OCI-LY7 (cell line): Measurements from ENCODE around the gene FUT8. TPM values are rescaled to one million over a fixed set of nuclear protein-coding genes. Genes with fewer than 3 reads are reported as not detected.

Experiments
- BruUV-seq: library from RNA; stranded (reverse); fragments of 400-500 nt; replicated peaks from 2 replicates; lab custom pipeline; 2021; lab: Mats Ljungman, UMichigan
- CTCF ChIA-PET: fragments of 300-600 bp; sonication (Branson Sonifier 250); formaldehyde crosslinking; loops from one replicate; lab custom pipeline; 2022; ENCODE audit warnings: antibody characterized with exemption; ENCODE audit not compliant: unreplicated experiment; lab: Charles Lee
- POLR2A ChIA-PET: fragments of 300-600 bp; sonication (Branson Sonifier 250); formaldehyde crosslinking; loops from one replicate; lab custom pipeline; 2022; ENCODE audit warnings: antibody characterized with exemption; lab: Charles Lee
- DNase-seq: peaks from one replicate; pipeline ENCODE4 v3.0.0-alpha.2; 2015; ENCODE audit warnings: low spot score
- H2AFZ ChIP-seq: fragments of 200-600 bp; sonication (generic), shearing (Covaris generic); 2 replicates; pipeline ENCODE4 v1.6.1; 2014; ENCODE audit warnings: mild to moderate bottlenecking, antibody characterized with exemption, low read length, moderate library complexity
- H3K27ac ChIP-seq: fragments of 200-600 bp; sonication (generic); 2 replicates; pipeline ENCODE4 v1.5.1; 2014; ENCODE audit warnings: mixed run types, low read depth, mild to moderate bottlenecking, moderate library complexity, low read length, inconsistent platforms; ENCODE audit not compliant: poor library complexity, severe bottlenecking
- H3K36me3 ChIP-seq: fragments of 200-600 bp; sonication (generic); 2 replicates; pipeline ENCODE4 v1.6.1; 2014; ENCODE audit warnings: mild to moderate bottlenecking, antibody characterized with exemption, low read length, moderate library complexity, mixed read lengths; ENCODE audit not compliant: insufficient read depth
- H3K4me1 ChIP-seq: fragments of 200-600 bp; sonication (generic); 2 replicates; pipeline ENCODE4 v1.5.1; 2014; ENCODE audit warnings: mild to moderate bottlenecking, low read length; ENCODE audit not compliant: insufficient read depth, poor library complexity, severe bottlenecking
- H3K4me2 ChIP-seq: fragments of 200-600 bp; sonication (generic); 2 replicates; pipeline ENCODE4 v1.6.1; 2014; ENCODE audit warnings: mild to moderate bottlenecking, low read length
- H3K4me3 ChIP-seq: fragments of 200-600 bp; sonication (generic); 2 replicates; pipeline ENCODE4 v1.5.1; 2014; ENCODE audit warnings: mild to moderate bottlenecking, low read depth, low read length; ENCODE audit not compliant: poor library complexity, severe bottlenecking
- H3K79me2 ChIP-seq: fragments of 200-600 bp; sonication (generic); 2 replicates; pipeline ENCODE4 v1.6.1; 2016; ENCODE audit warnings: low read depth, mild to moderate bottlenecking, low read length, moderate library complexity, mixed read lengths; ENCODE audit not compliant: insufficient read depth
- H3K9me2 ChIP-seq: fragments of 200-600 bp; sonication (generic); 2 replicates; pipeline ENCODE4 v1.6.1; 2016; ENCODE audit warnings: mild to moderate bottlenecking, low read length, mixed read lengths; ENCODE audit not compliant: insufficient read depth
- H3K9me3 ChIP-seq: fragments of 200-600 bp; sonication (generic); 2 replicates; pipeline ENCODE4 v1.6.1; 2014; ENCODE audit warnings: mild to moderate bottlenecking, mixed run types, low read length, mixed read lengths
- H4K20me1 ChIP-seq: fragments of 200-600 bp; sonication (generic); 2 replicates; pipeline ENCODE4 v1.6.1; 2014; ENCODE audit warnings: mild to moderate bottlenecking, antibody characterized with exemption, low read length, moderate library complexity, mixed read lengths; ENCODE audit not compliant: insufficient read depth
- CTCF ChIP-seq: fragments of 200-600 bp; sonication (generic); conservative IDR thresholded peaks from 2 replicates; pipeline ENCODE4 v1.5.1; 2014; ENCODE audit warnings: mild to moderate bottlenecking, antibody characterized with exemption, low read length, moderate library complexity, mixed read lengths
- EZH2phosphoT487 ChIP-seq: fragments of 200-600 bp; sonication (generic); IDR thresholded peaks from 2 replicates; pipeline ENCODE4 v1.6.1; 2018; ENCODE audit warnings: low read depth, borderline replicate concordance, mild to moderate bottlenecking, mixed run types, antibody characterized with exemption, low read length, moderate library complexity, mixed read lengths
- intact Hi-C: fragments of 100-400 bp; cut with micrococcal nuclease; formaldehyde crosslinking; loops from one replicate; pipeline ENCODE4 v1.10.0; 2022; ENCODE audit not compliant: unreplicated experiment
- total RNA-seq, 2 experiments: library from RNA; depleted of rRNA in 1 of 2; stranded (reverse); fragments of >200 nt in 1 of 2; shearing (Covaris generic) in 1 of 2; gene quantifications; 2 replicates each; pipeline ENCODE4 v1.2.3, GENCODE V29; 2014 to 2022

Gene FUT8
- total RNA-seq, 2 experiments from 2014 or later = 90.3 to 174 TPM

- Histone ChIP-seq H3K4me3 (no peak overlapping the region), H3K79me2 (no peaks in the 10 kb centered on the region), H3K9me2 (no peaks in the 10 kb centered on the region), H3K4me1 (no peaks in the 10 kb centered on the region), H3K36me3 (peaks cover 40% of the 10 kb centered on the region), H3K4me2 (no peak overlapping the region), H4K20me1 (no peaks in the 10 kb centered on the region), H3K9me3 (peaks cover 7% of the 10 kb centered on the region; the same call in 1 of the 2 replicates), H2AFZ (no peak overlapping the region), H3K27ac (no peak overlapping the region)
- no peak for DNase-seq
- POLR2A ChIA-PET = interaction anchor here (1.0 kb wide), 1 partner anchor 33 kb away, joined by 3 read pairs; no protein-coding TSS in a partner anchor
- CTCF ChIA-PET = no interaction called here
- BruUV-seq = no TSS peak
- intact Hi-C loops = no loop called here
- TF ChIP-seq CTCF (no peak), EZH2phosphoT487 (no peak)
Measured at GRCh38 chr14:65656554-65656953, 244.0 kb downstream of the FUT8 start.

- TF ChIP-seq CTCF (no peak), EZH2phosphoT487 (no peak)
- DNase-seq = no peak
- H4K20me1 ChIP-seq = no peaks in the 10 kb centered on the region
- ChIA-PET POLR2A (interaction anchor here (0.7 to 1.3 kb wide), 3 partner anchors 9 to 209 kb away, joined by 3 read pairs; no protein-coding TSS in a partner anchor), CTCF (interaction anchor here (0.6 kb wide), 1 partner anchor 11 kb away, joined by 3 read pairs; no protein-coding TSS in a partner anchor)
- BruUV-seq = no TSS peak
- no peaks in the 10 kb centered on the region for H3K9me2 ChIP-seq
- H2AFZ ChIP-seq = no peak overlapping the region
- intact Hi-C loops = no loop called here
- peaks cover 7% of the 10 kb centered on the region; the same call in 1 of the 2 replicates for H3K9me3 ChIP-seq
- H3K79me2 ChIP-seq = no peaks in the 10 kb centered on the region; the same call in 1 of the 2 replicates
- peaks cover 28% of the 10 kb centered on the region for H3K36me3 ChIP-seq
- peaks cover 2% of the 10 kb centered on the region for H3K4me1 ChIP-seq
- no peak overlapping the region for H3K4me2 ChIP-seq
- no peak overlapping the region for H3K27ac ChIP-seq
- no peak overlapping the region for H3K4me3 ChIP-seq
Measured at GRCh38 chr14:65658202-65658601, 245.7 kb downstream of the FUT8 start.

GRCh38 chr14:65661865-65662264 lies 249.3 kb downstream of the FUT8 start:
- Histone ChIP-seq H3K79me2 (no peaks in the 10 kb centered on the region; the same call in 1 of the 2 replicates), H3K4me2 (no peak overlapping the region), H3K4me3 (no peak overlapping the region), H3K9me2 (no peaks in the 10 kb centered on the region), H3K9me3 (no peaks in the 10 kb centered on the region), H3K4me1 (peaks cover 19% of the 10 kb centered on the region), H3K27ac (no peak overlapping the region), H3K36me3 (peaks cover 39% of the 10 kb centered on the region), H4K20me1 (no peaks in the 10 kb centered on the region), H2AFZ (no peak overlapping the region)
- POLR2A ChIA-PET = interaction anchor here (1.1 to 1.6 kb wide), 3 partner anchors 10 to 247 kb away, joined by 3 to 7 read pairs (median 4); no protein-coding TSS in a partner anchor
- DNase-seq = no peak
- no peak for TF ChIP-seq CTCF
- no peak for TF ChIP-seq EZH2phosphoT487
- CTCF ChIA-PET = no interaction called here
- intact Hi-C loops = no loop called here
- no TSS peak for BruUV-seq
